OCI-LY3 (cell line): Measurements from ENCODE around the gene CD200.

Experiments used
- CTCF ChIP-seq: fragments of 200-600, 300-600 bp; sonication (generic); IDR thresholded peaks from 2 replicates; pipeline ENCODE4 v1.5.1; 2014; ENCODE audit warnings: antibody characterized with exemption, low read length, low read depth
- EZH2phosphoT487 ChIP-seq: fragments of 200-600 bp; shearing (Covaris generic); IDR thresholded peaks from 2 replicates; pipeline ENCODE4 v1.6.1; 2018; ENCODE audit warnings: antibody characterized with exemption, mixed run types, low read depth

- TF ChIP-seq CTCF (no peak), EZH2phosphoT487 (no peak)
These were observed 30.7 kb upstream of the CD200 start for GRCh38 chr3:112302150-112302830.
